ENCODE measurements around the gene SDE2. TPM values are rescaled to one million over a fixed set of nuclear protein-coding genes. Genes with fewer than 3 reads are reported as not detected.
"Not testable (repeated sequence)": the region's sequence is repeated elsewhere in the genome, so short reads cannot be mapped to it uniquely, and the experiment has no call there.

Gene SDE2
- total RNA-seq, 2 experiments from 2014 or later, result 21.4 to 21.8 TPM

GRCh38 chr1:225936086-225936485 lies 63.1 kb downstream of the SDE2 start:
- POLR2A ChIA-PET, CTCF ChIA-PET: not testable (repeated sequence)

GRCh38 chr1:225934711-225935110 lies 64.4 kb downstream of the SDE2 start:
- POLR2A ChIA-PET, result no interaction called here
- CTCF ChIA-PET, result no interaction called here

GRCh38 chr1:225933072-225933471 lies 66.1 kb downstream of the SDE2 start:
- CTCF ChIA-PET, result no interaction called here
- POLR2A ChIA-PET, result no interaction called here

Other genes starting within 250 kb of the SDE2 start
- 100 to 1,000 TPM; 331 to 336 TPM for gene SRP9, start 221.5 kb downstream of the SDE2 start, total RNA-seq
- 1 to 10 TPM; 1.8 to 2.4 TPM for gene EPHX1, start 189.2 kb downstream of the SDE2 start, total RNA-seq
- 10 to 100 TPM; 30.4 to 31.3 TPM for gene TMEM63A, start 117.0 kb downstream of the SDE2 start, total RNA-seq
- not detected for gene LEFTY1, start 110.2 kb downstream of the SDE2 start, total RNA-seq
- 100 to 1,000 TPM; 134 to 140 TPM for gene PYCR2, start 75.1 kb downstream of the SDE2 start, total RNA-seq
- gene LEFTY2, start 58.1 kb downstream of the SDE2 start, total RNA-seq, result not detected
- 100 to 1,000 TPM; 370 to 382 TPM for gene H3-3A, start 63.4 kb upstream of the SDE2 start, total RNA-seq
- 10 to 100 TPM; 19.7 to 20.2 TPM for gene ACBD3, start 187.4 kb upstream of the SDE2 start, total RNA-seq
- gene MIXL1, start 224.3 kb upstream of the SDE2 start, total RNA-seq, result under 1 TPM in 1 of 2 experiments, not detected in 1; 0.11 TPM